ENCODE measurements around the gene GMCL2. TPM values are rescaled to one million over a fixed set of nuclear protein-coding genes. Genes with fewer than 3 reads are reported as not detected.

The GMCL2 gene
- polyA plus RNA-seq, 1 donor from 2014 or later = not detected

- Histone ChIP-seq H3K9ac (ENCODE audit: low read length) (no peak overlapping the region), H4K20me1 (ENCODE audit: insufficient read depth) (peaks cover 7% of the 10 kb centered on the region), H3F3A (ENCODE audit: insufficient read depth, low read length, poor library complexity, severe bottlenecking) (no peaks in the 10 kb centered on the region), H3K36me3 (ENCODE audit: insufficient read depth, low read length) (peaks cover 10% of the 10 kb centered on the region), H3K27ac (ENCODE audit: low read length) (no peak overlapping the region), H2AFZ (ENCODE audit: low read depth, low read length) (no peak overlapping the region), H3K9me3 (ENCODE audit: low read length) (no peaks in the 10 kb centered on the region), H3K79me2 (replicated peaks; ENCODE audit: insufficient read depth, low read length) (peaks cover 11% of the 10 kb centered on the region), H3K27me3 (ENCODE audit: insufficient read depth, low read depth, low read length) (no peaks in the 10 kb centered on the region), H3K9me2 (ENCODE audit: insufficient read depth, low read length) (no peaks in the 10 kb centered on the region), H3K4me2 (ENCODE audit: low read length) (no peak overlapping the region), H3K4me3 (ENCODE audit: low read length) (no peak overlapping the region)
- TF ChIP-seq EZH2 (IDR thresholded peaks at IDR 0.05; ENCODE audit: borderline replicate concordance, insufficient read depth, low read length, poor library complexity, severe bottlenecking) (no peak), RAD21 (conservative IDR thresholded peaks at IDR 0.05) (no peak), SMC3 (conservative IDR thresholded peaks at IDR 0.05; ENCODE audit: poor library complexity) (no peak), EP300 (conservative IDR thresholded peaks at IDR 0.05; ENCODE audit: poor library complexity, severe bottlenecking) (no peak), MXI1 (conservative IDR thresholded peaks at IDR 0.05; ENCODE audit: poor library complexity, severe bottlenecking) (no peak), TAF1 (IDR thresholded peaks at IDR 0.05; ENCODE audit: low read depth) (no peak)
- TF ChIP-seq, protein P1, sequence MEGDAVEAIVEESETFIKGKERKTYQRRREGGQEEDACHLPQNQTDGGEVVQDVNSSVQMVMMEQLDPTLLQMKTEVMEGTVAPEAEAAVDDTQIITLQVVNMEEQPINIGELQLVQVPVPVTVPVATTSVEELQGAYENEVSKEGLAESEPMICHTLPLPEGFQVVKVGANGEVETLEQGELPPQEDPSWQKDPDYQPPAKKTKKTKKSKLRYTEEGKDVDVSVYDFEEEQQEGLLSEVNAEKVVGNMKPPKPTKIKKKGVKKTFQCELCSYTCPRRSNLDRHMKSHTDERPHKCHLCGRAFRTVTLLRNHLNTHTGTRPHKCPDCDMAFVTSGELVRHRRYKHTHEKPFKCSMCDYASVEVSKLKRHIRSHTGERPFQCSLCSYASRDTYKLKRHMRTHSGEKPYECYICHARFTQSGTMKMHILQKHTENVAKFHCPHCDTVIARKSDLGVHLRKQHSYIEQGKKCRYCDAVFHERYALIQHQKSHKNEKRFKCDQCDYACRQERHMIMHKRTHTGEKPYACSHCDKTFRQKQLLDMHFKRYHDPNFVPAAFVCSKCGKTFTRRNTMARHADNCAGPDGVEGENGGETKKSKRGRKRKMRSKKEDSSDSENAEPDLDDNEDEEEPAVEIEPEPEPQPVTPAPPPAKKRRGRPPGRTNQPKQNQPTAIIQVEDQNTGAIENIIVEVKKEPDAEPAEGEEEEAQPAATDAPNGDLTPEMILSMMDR (IDR thresholded peaks at IDR 0.05; ENCODE audit: poor library complexity, severe bottlenecking) = no peak
- TF ChIP-seq, protein P2, sequence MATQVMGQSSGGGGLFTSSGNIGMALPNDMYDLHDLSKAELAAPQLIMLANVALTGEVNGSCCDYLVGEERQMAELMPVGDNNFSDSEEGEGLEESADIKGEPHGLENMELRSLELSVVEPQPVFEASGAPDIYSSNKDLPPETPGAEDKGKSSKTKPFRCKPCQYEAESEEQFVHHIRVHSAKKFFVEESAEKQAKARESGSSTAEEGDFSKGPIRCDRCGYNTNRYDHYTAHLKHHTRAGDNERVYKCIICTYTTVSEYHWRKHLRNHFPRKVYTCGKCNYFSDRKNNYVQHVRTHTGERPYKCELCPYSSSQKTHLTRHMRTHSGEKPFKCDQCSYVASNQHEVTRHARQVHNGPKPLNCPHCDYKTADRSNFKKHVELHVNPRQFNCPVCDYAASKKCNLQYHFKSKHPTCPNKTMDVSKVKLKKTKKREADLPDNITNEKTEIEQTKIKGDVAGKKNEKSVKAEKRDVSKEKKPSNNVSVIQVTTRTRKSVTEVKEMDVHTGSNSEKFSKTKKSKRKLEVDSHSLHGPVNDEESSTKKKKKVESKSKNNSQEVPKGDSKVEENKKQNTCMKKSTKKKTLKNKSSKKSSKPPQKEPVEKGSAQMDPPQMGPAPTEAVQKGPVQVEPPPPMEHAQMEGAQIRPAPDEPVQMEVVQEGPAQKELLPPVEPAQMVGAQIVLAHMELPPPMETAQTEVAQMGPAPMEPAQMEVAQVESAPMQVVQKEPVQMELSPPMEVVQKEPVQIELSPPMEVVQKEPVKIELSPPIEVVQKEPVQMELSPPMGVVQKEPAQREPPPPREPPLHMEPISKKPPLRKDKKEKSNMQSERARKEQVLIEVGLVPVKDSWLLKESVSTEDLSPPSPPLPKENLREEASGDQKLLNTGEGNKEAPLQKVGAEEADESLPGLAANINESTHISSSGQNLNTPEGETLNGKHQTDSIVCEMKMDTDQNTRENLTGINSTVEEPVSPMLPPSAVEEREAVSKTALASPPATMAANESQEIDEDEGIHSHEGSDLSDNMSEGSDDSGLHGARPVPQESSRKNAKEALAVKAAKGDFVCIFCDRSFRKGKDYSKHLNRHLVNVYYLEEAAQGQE (IDR thresholded peaks at IDR 0.05; ENCODE audit: borderline replicate concordance) = no peak
Observed at GRCh38 chr5:178213003-178213461, 25.9 kb upstream of the GMCL2 start.

- Histone ChIP-seq H2AFZ (ENCODE audit: low read depth, low read length) (no peak overlapping the region), H3K36me3 (ENCODE audit: insufficient read depth, low read length) (peaks cover 10% of the 10 kb centered on the region), H3K9me3 (ENCODE audit: low read length) (no peaks in the 10 kb centered on the region), H3K4me3 (ENCODE audit: low read length) (no peak overlapping the region), H3K9ac (ENCODE audit: low read length) (no peak overlapping the region), H3K27ac (ENCODE audit: low read length) (no peak overlapping the region), H3K27me3 (ENCODE audit: insufficient read depth, low read depth, low read length) (no peaks in the 10 kb centered on the region), H4K20me1 (ENCODE audit: insufficient read depth) (peaks cover 7% of the 10 kb centered on the region), H3F3A (ENCODE audit: insufficient read depth, low read length, poor library complexity, severe bottlenecking) (no peaks in the 10 kb centered on the region), H3K4me2 (ENCODE audit: low read length) (no peak overlapping the region), H3K9me2 (ENCODE audit: insufficient read depth, low read length) (no peaks in the 10 kb centered on the region), H3K79me2 (replicated peaks; ENCODE audit: insufficient read depth, low read length) (peaks cover 17% of the 10 kb centered on the region)
- TF ChIP-seq EP300 (conservative IDR thresholded peaks at IDR 0.05; ENCODE audit: poor library complexity, severe bottlenecking) = no peak
- no peak for TF ChIP-seq POLR2AphosphoS5 (IDR thresholded peaks at IDR 0.05)
- TF ChIP-seq, protein P1 (IDR thresholded peaks at IDR 0.05; ENCODE audit: poor library complexity, severe bottlenecking) = no peak
- no peak for TF ChIP-seq MXI1 (conservative IDR thresholded peaks at IDR 0.05; ENCODE audit: poor library complexity, severe bottlenecking)
- no peak for TF ChIP-seq EZH2 (IDR thresholded peaks at IDR 0.05; ENCODE audit: borderline replicate concordance, insufficient read depth, low read length, poor library complexity, severe bottlenecking)
- no peak for TF ChIP-seq TAF1 (IDR thresholded peaks at IDR 0.05; ENCODE audit: low read depth)
- no peak for TF ChIP-seq RAD21 (conservative IDR thresholded peaks at IDR 0.05)
- TF ChIP-seq, protein P2 (IDR thresholded peaks at IDR 0.05; ENCODE audit: borderline replicate concordance) = no peak
- no peak for TF ChIP-seq SMC3 (conservative IDR thresholded peaks at IDR 0.05; ENCODE audit: poor library complexity)
Observed at GRCh38 chr5:178212241-178213002, 25.3 kb upstream of the GMCL2 start.
